ENCODE data around the gene SCYL3. TPM values are rescaled to one million over a fixed set of nuclear protein-coding genes. Genes with fewer than 3 reads are reported as not detected.
"Not testable (repeated sequence)": the region's sequence is repeated elsewhere in the genome, so short reads cannot be mapped to it uniquely, and the experiment has no call there.

SCYL3 gene
- polyA plus RNA-seq, 1 of the 3 experiments (the other 2 are of a cell fraction) = 5.9 TPM

GRCh38 chr1:169866577-169866976 lies 27.1 kb downstream of the SCYL3 start (continued):
- TF ChIP-seq, protein P1, sequence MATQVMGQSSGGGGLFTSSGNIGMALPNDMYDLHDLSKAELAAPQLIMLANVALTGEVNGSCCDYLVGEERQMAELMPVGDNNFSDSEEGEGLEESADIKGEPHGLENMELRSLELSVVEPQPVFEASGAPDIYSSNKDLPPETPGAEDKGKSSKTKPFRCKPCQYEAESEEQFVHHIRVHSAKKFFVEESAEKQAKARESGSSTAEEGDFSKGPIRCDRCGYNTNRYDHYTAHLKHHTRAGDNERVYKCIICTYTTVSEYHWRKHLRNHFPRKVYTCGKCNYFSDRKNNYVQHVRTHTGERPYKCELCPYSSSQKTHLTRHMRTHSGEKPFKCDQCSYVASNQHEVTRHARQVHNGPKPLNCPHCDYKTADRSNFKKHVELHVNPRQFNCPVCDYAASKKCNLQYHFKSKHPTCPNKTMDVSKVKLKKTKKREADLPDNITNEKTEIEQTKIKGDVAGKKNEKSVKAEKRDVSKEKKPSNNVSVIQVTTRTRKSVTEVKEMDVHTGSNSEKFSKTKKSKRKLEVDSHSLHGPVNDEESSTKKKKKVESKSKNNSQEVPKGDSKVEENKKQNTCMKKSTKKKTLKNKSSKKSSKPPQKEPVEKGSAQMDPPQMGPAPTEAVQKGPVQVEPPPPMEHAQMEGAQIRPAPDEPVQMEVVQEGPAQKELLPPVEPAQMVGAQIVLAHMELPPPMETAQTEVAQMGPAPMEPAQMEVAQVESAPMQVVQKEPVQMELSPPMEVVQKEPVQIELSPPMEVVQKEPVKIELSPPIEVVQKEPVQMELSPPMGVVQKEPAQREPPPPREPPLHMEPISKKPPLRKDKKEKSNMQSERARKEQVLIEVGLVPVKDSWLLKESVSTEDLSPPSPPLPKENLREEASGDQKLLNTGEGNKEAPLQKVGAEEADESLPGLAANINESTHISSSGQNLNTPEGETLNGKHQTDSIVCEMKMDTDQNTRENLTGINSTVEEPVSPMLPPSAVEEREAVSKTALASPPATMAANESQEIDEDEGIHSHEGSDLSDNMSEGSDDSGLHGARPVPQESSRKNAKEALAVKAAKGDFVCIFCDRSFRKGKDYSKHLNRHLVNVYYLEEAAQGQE (IDR thresholded peaks at IDR 0.05; ENCODE audit: low read depth, low read length) = no peak
- TF ChIP-seq, protein P2, sequence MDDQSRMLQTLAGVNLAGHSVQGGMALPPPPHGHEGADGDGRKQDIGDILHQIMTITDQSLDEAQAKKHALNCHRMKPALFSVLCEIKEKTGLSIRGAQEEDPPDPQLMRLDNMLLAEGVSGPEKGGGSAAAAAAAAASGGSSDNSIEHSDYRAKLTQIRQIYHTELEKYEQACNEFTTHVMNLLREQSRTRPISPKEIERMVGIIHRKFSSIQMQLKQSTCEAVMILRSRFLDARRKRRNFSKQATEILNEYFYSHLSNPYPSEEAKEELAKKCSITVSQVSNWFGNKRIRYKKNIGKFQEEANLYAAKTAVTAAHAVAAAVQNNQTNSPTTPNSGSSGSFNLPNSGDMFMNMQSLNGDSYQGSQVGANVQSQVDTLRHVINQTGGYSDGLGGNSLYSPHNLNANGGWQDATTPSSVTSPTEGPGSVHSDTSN (IDR thresholded peaks at IDR 0.05) = peak; percentile 53
- TF ChIP-seq NFIC (IDR thresholded peaks at IDR 0.05; ENCODE audit: borderline replicate concordance) (peak; percentile 71), GATA2 (CRISPR knock-in tag; IDR thresholded peaks at IDR 0.05) (no peak), EZH2phosphoT487 (IDR thresholded peaks at IDR 0.05; ENCODE audit: borderline replicate concordance, low read depth) (no peak)
- TF ChIP-seq, protein P3, sequence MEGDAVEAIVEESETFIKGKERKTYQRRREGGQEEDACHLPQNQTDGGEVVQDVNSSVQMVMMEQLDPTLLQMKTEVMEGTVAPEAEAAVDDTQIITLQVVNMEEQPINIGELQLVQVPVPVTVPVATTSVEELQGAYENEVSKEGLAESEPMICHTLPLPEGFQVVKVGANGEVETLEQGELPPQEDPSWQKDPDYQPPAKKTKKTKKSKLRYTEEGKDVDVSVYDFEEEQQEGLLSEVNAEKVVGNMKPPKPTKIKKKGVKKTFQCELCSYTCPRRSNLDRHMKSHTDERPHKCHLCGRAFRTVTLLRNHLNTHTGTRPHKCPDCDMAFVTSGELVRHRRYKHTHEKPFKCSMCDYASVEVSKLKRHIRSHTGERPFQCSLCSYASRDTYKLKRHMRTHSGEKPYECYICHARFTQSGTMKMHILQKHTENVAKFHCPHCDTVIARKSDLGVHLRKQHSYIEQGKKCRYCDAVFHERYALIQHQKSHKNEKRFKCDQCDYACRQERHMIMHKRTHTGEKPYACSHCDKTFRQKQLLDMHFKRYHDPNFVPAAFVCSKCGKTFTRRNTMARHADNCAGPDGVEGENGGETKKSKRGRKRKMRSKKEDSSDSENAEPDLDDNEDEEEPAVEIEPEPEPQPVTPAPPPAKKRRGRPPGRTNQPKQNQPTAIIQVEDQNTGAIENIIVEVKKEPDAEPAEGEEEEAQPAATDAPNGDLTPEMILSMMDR (IDR thresholded peaks at IDR 0.05) = no peak

GRCh38 chr1:169864531-169864930 lies 29.2 kb downstream of the SCYL3 start:
- Histone ChIP-seq H3K27ac (ENCODE audit: low read depth in 2 of 2, low read length in 1 of 2) (peak overlapping the region in 1 of 2 experiments; percentile 57; a peak in 2 of 4 replicates), H3K36me3 (replicated peaks in 1 of 2; ENCODE audit: control insufficient read depth in 1 of 2, insufficient read depth in 2 of 2, low read length in 1 of 2) (peaks cover 73 to 86% of the 10 kb centered on the region in 2 experiments), H3F3A (replicated peaks; ENCODE audit: insufficient read depth) (peaks cover 36% of the 10 kb centered on the region), H3K4me1 (ENCODE audit: control insufficient read depth in 1 of 2, insufficient read depth in 2 of 2, low read depth in 1 of 2, low read length in 1 of 2) (peaks cover 8 to 19% of the 10 kb centered on the region in 2 experiments)
- H3K9me3 ChIP-seq; DNase-seq; H3K79me2 ChIP-seq (ENCODE audit: insufficient read depth); H2AFZ ChIP-seq (ENCODE audit: low read depth); H3K4me3 ChIP-seq (ENCODE audit: low read depth in 2 of 2, low read length in 1 of 2); POLR2A ChIA-PET; H3K9ac ChIP-seq; H4K20me1 ChIP-seq (ENCODE audit: insufficient read depth); H3K9me2 ChIP-seq; H3K27me3 ChIP-seq (ENCODE audit: insufficient read depth); H3K4me2 ChIP-seq: not testable (repeated sequence)
- CTCF ChIA-PET = interaction anchor here (0.6 kb wide), 1 partner anchor 22 kb away, joined by 3 read pairs; no protein-coding TSS in a partner anchor
- 93% methylated on average over 10 of the region's 10 CpGs for WGBS (ENCODE audit: low lambda C conversion rate)

DNA sequence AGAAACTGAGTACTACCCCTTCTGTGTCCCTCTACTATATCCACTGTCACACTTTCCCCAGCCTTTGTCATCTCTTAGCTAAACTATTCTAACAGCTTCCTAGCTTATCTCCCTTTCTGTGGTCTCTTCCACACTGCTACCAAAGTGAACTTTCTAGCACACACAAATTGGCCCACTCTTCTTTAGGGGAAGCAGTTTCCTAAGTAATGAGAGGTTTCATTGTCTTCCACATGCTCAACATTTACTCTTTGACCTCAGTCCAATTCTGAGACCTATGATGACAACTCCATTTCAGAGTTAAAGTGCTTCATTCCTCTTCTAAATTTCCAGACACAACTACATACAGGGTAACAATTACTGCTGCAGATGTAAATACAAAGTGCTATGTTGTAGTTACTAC lies 32.9 kb downstream of the SCYL3 start:
- H3K36me3 ChIP-seq (replicated peaks in 1 of 2; ENCODE audit: control insufficient read depth in 1 of 2, insufficient read depth in 2 of 2, low read length in 1 of 2) = peaks cover 82 to 86% of the 10 kb centered on the region in 2 experiments
- POLR2A ChIA-PET = no interaction called here
- CTCF ChIA-PET = no interaction called here
- no peak for TF ChIP-seq MXI1 (IDR thresholded peaks at IDR 0.05; ENCODE audit: low read depth, low read length)
- TF ChIP-seq FOSL2 (IDR thresholded peaks at IDR 0.05; ENCODE audit: borderline replicate concordance, low read depth) = no peak
- TF ChIP-seq FOXM1 (IDR thresholded peaks at IDR 0.05; ENCODE audit: low read depth) = no peak
- no peak for TF ChIP-seq RFX5 (IDR thresholded peaks at IDR 0.05; ENCODE audit: low read length)
- no peak for TF ChIP-seq JUND (IDR thresholded peaks at IDR 0.05)
- no peak for TF ChIP-seq EP300 (IDR thresholded peaks at IDR 0.05; ENCODE audit: borderline replicate concordance in 1 of 2, low read depth in 1 of 2, low read length in 1 of 2)
- no peak for TF ChIP-seq CHD2 (IDR thresholded peaks at IDR 0.05; ENCODE audit: low read length, partially characterized antibody)
- TF ChIP-seq, protein P4, sequence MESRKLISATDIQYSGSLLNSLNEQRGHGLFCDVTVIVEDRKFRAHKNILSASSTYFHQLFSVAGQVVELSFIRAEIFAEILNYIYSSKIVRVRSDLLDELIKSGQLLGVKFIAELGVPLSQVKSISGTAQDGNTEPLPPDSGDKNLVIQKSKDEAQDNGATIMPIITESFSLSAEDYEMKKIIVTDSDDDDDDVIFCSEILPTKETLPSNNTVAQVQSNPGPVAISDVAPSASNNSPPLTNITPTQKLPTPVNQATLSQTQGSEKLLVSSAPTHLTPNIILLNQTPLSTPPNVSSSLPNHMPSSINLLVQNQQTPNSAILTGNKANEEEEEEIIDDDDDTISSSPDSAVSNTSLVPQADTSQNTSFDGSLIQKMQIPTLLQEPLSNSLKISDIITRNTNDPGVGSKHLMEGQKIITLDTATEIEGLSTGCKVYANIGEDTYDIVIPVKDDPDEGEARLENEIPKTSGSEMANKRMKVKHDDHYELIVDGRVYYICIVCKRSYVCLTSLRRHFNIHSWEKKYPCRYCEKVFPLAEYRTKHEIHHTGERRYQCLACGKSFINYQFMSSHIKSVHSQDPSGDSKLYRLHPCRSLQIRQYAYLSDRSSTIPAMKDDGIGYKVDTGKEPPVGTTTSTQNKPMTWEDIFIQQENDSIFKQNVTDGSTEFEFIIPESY (IDR thresholded peaks at IDR 0.05; ENCODE audit: borderline replicate concordance, low read depth) = no peak
- TF ChIP-seq ELF1 (IDR thresholded peaks at IDR 0.05) = no peak
- TF ChIP-seq, protein P3 (IDR thresholded peaks at IDR 0.05) = no peak

More for the DNA sequence above, 32.9 kb downstream of the SCYL3 start:
- no peak overlapping the region for H3K4me3 ChIP-seq (ENCODE audit: low read depth in 2 of 2, low read length in 1 of 2)
- no peak overlapping the region for H3K9ac ChIP-seq
- no peak overlapping the region for H3K4me2 ChIP-seq
- H3K27me3 ChIP-seq (ENCODE audit: insufficient read depth) = no peaks in the 10 kb centered on the region
- no peak overlapping the region for H3K27ac ChIP-seq (ENCODE audit: low read depth in 2 of 2, low read length in 1 of 2)
- peaks cover 4 to 14% of the 10 kb centered on the region in 2 experiments; a peak in 2 of 4 replicates for H3K4me1 ChIP-seq (ENCODE audit: control insufficient read depth in 1 of 2, insufficient read depth in 2 of 2, low read depth in 1 of 2, low read length in 1 of 2)
- 0 out of 2 replicates have a peak, but pooled peaks cover under 1% of the 10 kb centered on the region for H3K79me2 ChIP-seq (ENCODE audit: insufficient read depth)
- H3K9me3 ChIP-seq = no peaks in the 10 kb centered on the region
- no peak overlapping the region for H2AFZ ChIP-seq (ENCODE audit: low read depth)
- DNase-seq = no peak
- peaks cover 16% of the 10 kb centered on the region for H3F3A ChIP-seq (replicated peaks; ENCODE audit: insufficient read depth)
- no peaks in the 10 kb centered on the region for H3K9me2 ChIP-seq
- H4K20me1 ChIP-seq (ENCODE audit: insufficient read depth) = no peaks in the 10 kb centered on the region

Data from SK-N-SH (cell line).